ENCODE measurements around the gene TTC13.

Gene TTC13

DNA sequence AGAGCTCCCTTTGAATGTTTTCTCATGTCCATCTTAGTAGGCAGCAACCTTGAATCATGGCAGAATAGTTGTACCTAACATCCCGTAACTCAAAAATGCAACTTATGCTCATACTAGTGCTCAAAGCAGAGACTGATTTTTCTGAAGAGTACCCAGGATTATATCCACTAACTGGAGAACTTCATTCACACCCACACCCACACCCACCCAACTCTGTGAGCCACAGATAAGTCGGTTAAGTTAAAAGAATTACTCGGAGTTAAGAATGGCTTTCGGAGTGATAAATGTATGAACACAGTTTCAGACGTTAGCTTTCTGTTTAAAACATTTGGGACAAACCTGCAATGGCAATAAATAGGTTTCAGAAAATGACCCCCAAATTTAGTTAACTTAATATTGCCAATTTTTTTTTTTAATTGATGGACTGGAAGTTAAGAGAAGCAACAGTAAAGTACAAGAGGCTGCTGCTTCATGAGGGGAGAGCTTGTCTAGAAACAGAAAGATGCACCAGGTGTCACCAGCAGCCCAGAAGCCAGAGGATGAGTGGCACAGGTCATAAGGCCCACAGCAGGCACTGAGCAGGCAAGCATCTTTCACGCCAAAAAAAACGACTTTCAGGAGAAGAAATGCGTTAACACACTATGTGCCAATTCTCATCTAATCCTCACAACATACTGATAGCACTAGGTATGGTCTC is 61.9 kb downstream of the TTC13 start:
- in situ Hi-C loops (cut with HindIII; ENCODE audit: low sequenced_read_pairs) = no loop called here
- DNase-seq (ENCODE audit: low read depth, low spot score) = no peak
- no peak for TF ChIP-seq CTCF (IDR thresholded peaks at IDR 0.05; ENCODE audit: low read depth, low read length)
- H3K4me3 ChIP-seq (ENCODE audit: low read depth, low read length) = no peak overlapping the region

DNA sequence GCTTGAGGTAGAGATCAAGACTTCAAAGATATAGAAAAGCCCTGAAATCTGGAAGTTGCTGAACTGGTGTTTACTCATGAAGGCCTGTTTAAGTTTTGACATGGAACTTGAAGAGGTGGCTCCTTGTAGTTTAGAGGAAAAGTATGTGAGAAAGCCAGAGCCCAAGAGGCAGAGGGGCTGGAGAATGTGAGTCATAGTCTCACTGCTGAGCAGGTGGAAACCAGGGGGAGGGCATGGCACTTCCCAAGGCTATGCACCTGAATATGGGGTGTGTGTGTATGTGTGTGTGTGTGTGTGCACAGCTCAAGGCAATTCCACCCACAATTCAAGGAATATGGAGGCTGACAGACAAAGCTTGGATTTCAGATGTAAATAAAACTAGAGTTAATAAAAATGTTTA is 63.6 kb downstream of the TTC13 start:
- TF ChIP-seq CTCF (IDR thresholded peaks at IDR 0.05; ENCODE audit: low read depth, low read length) = no peak
- no peak for DNase-seq (ENCODE audit: low read depth, low spot score)
- in situ Hi-C loops (cut with HindIII; ENCODE audit: low sequenced_read_pairs) = no loop called here
- H3K4me3 ChIP-seq (ENCODE audit: low read depth, low read length) = no peak overlapping the region

- no peak for TF ChIP-seq CTCF (IDR thresholded peaks at IDR 0.05; ENCODE audit: low read depth, low read length)
- DNase-seq (ENCODE audit: low read depth, low spot score) = no peak
- in situ Hi-C loops (cut with HindIII; ENCODE audit: low sequenced_read_pairs) = no loop called here
- H3K4me3 ChIP-seq (ENCODE audit: low read depth, low read length) = no peak overlapping the region
Measured at GRCh38 chr1:230913496-230913895, 65.2 kb downstream of the TTC13 start.

- no peak overlapping the region for H3K4me3 ChIP-seq (ENCODE audit: low read depth, low read length)
- no peak for TF ChIP-seq CTCF (IDR thresholded peaks at IDR 0.05; ENCODE audit: low read depth, low read length)
- in situ Hi-C loops (cut with HindIII; ENCODE audit: low sequenced_read_pairs) = no loop called here
- DNase-seq (ENCODE audit: low read depth, low spot score) = no peak
Measured at GRCh38 chr1:230910755-230911117, 67.9 kb downstream of the TTC13 start.

DNA sequence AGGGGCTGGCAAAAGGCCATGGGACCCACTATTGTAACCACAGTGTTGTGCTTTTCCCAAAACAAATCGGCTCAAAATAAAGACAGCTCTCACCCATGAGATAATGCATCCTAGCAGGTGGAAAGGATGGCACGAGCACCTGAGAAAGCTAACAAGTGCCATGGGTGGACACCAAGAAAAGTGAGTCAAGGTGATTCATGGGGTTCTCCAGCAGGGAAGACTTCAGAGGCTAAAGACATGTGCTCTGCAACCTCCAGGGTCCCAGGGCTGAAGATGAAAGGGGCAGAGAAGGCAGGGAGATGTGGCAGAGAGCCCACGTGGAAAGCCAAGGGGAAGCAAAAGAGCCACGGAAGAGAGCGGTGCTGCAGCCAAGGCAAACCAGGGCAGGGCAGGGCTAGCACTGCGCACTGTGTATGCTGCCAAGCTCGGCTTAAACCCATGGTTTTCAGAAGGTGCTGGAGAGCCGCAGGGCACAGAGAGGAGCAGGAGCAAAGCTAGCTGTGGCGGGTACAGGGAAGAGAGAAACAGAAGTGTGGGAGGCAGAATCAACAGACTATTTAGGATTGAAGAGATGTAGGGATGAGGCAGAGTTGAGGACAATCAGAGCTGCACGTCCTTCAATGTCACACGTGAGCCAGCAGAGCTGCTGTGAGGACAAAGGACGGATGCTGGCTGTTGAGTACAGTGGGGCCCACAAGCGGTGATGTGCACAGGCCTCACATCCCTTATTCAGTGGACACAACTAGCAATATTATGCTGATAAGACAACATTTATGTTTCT is 68.5 kb downstream of the TTC13 start:
- in situ Hi-C loops (cut with HindIII; ENCODE audit: low sequenced_read_pairs) = no loop called here
- no peak for DNase-seq (ENCODE audit: low read depth, low spot score)
- H3K4me3 ChIP-seq (ENCODE audit: low read depth, low read length) = no peak overlapping the region
- TF ChIP-seq CTCF (IDR thresholded peaks at IDR 0.05; ENCODE audit: low read depth, low read length) = no peak

DNA sequence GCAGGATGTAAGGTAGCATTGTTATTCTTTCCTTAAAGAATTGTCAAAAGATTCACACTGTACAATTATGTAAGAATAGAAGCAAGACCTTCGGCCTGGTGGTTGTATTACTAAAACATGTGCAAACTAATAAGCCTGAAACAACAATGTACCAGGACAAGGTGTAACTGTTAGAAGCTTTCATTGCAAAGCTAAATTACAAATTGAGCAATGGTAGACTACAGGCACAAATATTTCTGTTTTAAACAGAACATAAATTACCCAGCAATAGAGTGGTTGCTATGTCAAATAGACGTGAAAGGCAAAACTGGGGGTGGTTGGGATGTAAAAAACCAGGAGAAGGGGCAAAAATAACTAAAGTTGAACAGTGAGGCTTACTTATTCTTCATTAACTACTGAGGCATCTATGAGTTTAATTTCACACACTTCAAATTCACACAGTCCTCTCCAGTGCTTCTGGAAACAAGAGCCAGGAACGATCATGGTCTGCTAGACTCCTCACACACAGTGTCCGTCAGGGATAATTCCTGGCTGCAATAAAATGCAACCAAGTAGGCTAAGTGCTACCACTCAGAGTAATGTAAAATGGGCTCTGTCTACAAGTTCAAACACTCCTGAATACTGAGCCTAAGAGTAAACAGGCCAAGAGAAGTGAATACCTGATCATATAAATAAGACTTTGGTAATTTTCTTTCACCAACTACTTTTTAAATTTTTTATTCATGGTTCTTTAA is 71.0 kb downstream of the TTC13 start:
- DNase-seq (ENCODE audit: low read depth, low spot score) = no peak
- no peak overlapping the region for H3K4me3 ChIP-seq (ENCODE audit: low read depth, low read length)
- in situ Hi-C loops (cut with HindIII; ENCODE audit: low sequenced_read_pairs) = no loop called here
- TF ChIP-seq CTCF (IDR thresholded peaks at IDR 0.05; ENCODE audit: low read depth, low read length) = no peak

Data from astrocyte of the spinal cord (primary cell).